LNCaP clone FGC (cell line): ENCODE measurements around the gene OR2M5.

Source experiments
- DNase-seq: peaks from one replicate; pipeline ENCODE4 v3.0.0-alpha.2; 2011; ENCODE audit warnings: low read depth
- H3K4me3 ChIP-seq: 2 replicates; pipeline ENCODE4 v1.5.1; 2011; ENCODE audit warnings: mild to moderate bottlenecking, low read depth, low read length, control low read depth
- CTCF ChIP-seq: IDR thresholded peaks from 2 replicates; pipeline ENCODE4 v1.5.1; 2012; ENCODE audit warnings: mild to moderate bottlenecking; ENCODE audit not compliant: control insufficient read depth, insufficient read depth; ENCODE audit errors: extremely low read depth

OR2M5 gene

GRCh38 chr1:248144513-248145198 lies at the start of gene OR2M5:
Gene OR2M5, plus strand, starts transcription at chr1:248145148. Its CDS starts 0 bp downstream, at chr1:248145148.
- H3K4me3 ChIP-seq, result no peak within 1 kb of the TSS
- no peak for DNase-seq
- TF ChIP-seq CTCF, result no peak

- DNase-seq, result no peak
- no peak overlapping the region for H3K4me3 ChIP-seq
- TF ChIP-seq CTCF, result no peak
Measured at GRCh38 chr1:248098529-248098928, 46.4 kb upstream of the OR2M5 start.

- no peak for TF ChIP-seq CTCF
- H3K4me3 ChIP-seq, result no peak overlapping the region
Measured at GRCh38 chr1:248102847-248103246, 42.1 kb upstream of the OR2M5 start.

GRCh38 chr1:248111157-248111556 lies 33.8 kb upstream of the OR2M5 start:
- no peak for TF ChIP-seq CTCF

More at GRCh38 chr1:248102847-248103246, 42.1 kb upstream of the OR2M5 start:
- no peak for DNase-seq

GRCh38 chr1:248114890-248115289 lies 30.1 kb upstream of the OR2M5 start:
- no peak for DNase-seq
- TF ChIP-seq CTCF, result no peak
- H3K4me3 ChIP-seq, result no peak overlapping the region

More at GRCh38 chr1:248111157-248111556, 33.8 kb upstream of the OR2M5 start:
- no peak overlapping the region for H3K4me3 ChIP-seq
- DNase-seq, result no peak

GRCh38 chr1:248127653-248128052 lies 17.3 kb upstream of the OR2M5 start:
- DNase-seq, result no peak
- TF ChIP-seq CTCF, result no peak
- H3K4me3 ChIP-seq, result no peak overlapping the region

- H3K4me3 ChIP-seq, result no peak overlapping the region
- DNase-seq, result no peak
- TF ChIP-seq CTCF, result no peak
Measured at GRCh38 chr1:248136811-248137210, 8.1 kb upstream of the OR2M5 start.
